PFSK-1 (cell line): ENCODE results near the gene LCOR.

Experiments
- POLR2AphosphoS5 ChIP-seq: IDR thresholded peaks from 2 replicates; pipeline ENCODE4 v1.6.1; 2012; ENCODE audit warnings: low read depth, mild to moderate bottlenecking, control low read depth, low read length, moderate library complexity
- SIN3A ChIP-seq: IDR thresholded peaks from 2 replicates; pipeline ENCODE4 v1.6.1; 2012; ENCODE audit warnings: mild to moderate bottlenecking, low read length, moderate library complexity, borderline replicate concordance; ENCODE audit not compliant: insufficient read depth
- TAF1 ChIP-seq: IDR thresholded peaks from 2 replicates; pipeline ENCODE4 v1.6.1; 2012; ENCODE audit warnings: low read length, control low read depth, borderline replicate concordance; ENCODE audit not compliant: insufficient read depth
- TF ChIP-seq, protein P1 (sequence below), 2 experiments: IDR thresholded peaks; 2 replicates each; pipeline versions ENCODE4 v1.6.1 to v1.8.0; 2011 to 2012; ENCODE audit warnings: low read depth in 2 of 2, low read length in 2 of 2, control low read depth in 1 of 2, inconsistent platforms in 1 of 2, mild to moderate bottlenecking in 1 of 2, moderate library complexity in 1 of 2; ENCODE audit not compliant: insufficient read depth in 1 of 2

DNA sequence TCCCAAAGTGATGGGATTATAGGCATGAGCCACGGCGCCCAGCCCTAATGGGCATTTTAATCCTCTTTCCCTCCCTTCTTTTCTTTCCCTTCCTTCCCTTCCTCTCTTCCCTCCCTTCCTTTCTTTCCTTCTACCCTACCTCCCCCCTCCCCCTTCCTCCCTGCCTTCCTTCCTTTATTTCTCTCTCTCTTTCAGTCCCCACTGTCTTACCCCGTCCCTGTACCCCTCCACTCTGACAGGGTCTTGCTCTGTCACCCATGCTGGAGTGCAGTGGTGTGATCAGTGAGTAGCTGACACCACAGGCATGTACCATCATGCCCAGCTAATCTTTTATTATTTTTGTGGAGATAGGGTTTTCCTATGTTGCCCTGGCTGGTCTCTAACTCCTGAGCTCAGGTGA, 24.2 kb downstream of the LCOR start:
- TF ChIP-seq SIN3A (no peak), TAF1 (no peak), POLR2AphosphoS5 (no peak)
- TF ChIP-seq, protein P1, sequence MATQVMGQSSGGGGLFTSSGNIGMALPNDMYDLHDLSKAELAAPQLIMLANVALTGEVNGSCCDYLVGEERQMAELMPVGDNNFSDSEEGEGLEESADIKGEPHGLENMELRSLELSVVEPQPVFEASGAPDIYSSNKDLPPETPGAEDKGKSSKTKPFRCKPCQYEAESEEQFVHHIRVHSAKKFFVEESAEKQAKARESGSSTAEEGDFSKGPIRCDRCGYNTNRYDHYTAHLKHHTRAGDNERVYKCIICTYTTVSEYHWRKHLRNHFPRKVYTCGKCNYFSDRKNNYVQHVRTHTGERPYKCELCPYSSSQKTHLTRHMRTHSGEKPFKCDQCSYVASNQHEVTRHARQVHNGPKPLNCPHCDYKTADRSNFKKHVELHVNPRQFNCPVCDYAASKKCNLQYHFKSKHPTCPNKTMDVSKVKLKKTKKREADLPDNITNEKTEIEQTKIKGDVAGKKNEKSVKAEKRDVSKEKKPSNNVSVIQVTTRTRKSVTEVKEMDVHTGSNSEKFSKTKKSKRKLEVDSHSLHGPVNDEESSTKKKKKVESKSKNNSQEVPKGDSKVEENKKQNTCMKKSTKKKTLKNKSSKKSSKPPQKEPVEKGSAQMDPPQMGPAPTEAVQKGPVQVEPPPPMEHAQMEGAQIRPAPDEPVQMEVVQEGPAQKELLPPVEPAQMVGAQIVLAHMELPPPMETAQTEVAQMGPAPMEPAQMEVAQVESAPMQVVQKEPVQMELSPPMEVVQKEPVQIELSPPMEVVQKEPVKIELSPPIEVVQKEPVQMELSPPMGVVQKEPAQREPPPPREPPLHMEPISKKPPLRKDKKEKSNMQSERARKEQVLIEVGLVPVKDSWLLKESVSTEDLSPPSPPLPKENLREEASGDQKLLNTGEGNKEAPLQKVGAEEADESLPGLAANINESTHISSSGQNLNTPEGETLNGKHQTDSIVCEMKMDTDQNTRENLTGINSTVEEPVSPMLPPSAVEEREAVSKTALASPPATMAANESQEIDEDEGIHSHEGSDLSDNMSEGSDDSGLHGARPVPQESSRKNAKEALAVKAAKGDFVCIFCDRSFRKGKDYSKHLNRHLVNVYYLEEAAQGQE (IDR thresholded peaks at IDR 0.05; ENCODE audit: insufficient read depth in 1 of 2, low read depth in 2 of 2, low read length in 2 of 2), result no peak
